Fibroblast of skin of abdomen (primary cell): ENCODE results near the gene PBX1.

Experiments
- DNase-seq: peaks from one replicate; pipeline ENCODE4 v3.0.0-alpha.2; 2013

PBX1 gene

DNA sequence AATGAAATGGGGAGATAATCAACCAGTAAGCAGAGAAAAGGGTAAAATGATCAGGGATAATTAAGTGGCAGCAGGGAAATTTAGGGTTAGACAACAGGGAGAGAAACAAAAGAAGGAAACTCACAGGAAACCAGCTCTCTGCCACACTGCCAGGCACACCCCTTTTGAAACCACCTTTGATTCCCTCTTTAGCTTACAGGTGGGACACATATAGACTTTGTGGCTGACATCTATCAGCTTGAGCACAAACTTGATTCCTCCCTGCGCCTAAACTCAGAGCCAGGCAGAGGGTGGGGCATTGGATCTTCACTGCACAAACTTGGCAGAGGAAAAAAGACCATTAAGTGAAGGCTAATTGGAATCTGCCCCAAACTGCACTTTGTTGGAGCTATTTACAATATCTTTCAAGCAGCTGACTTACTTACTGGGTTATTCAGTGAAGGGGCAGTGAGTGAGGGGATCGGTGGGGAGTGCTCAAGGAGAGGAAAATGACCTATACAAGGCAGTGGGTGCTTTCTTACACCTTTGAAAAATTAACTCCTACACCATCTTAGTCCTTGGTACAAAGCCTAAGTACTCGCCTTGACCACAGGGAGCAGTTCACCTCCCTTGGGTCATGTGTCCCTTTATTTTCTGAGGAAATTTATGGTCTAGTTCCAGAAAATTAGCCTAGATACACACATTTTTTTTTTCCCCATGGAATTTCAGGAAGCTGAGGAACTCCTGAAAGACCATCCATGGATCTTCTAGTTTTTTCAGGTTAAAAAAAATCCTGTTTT is 60.2 kb downstream of the PBX1 start:
- DNase-seq, result no peak

DNA sequence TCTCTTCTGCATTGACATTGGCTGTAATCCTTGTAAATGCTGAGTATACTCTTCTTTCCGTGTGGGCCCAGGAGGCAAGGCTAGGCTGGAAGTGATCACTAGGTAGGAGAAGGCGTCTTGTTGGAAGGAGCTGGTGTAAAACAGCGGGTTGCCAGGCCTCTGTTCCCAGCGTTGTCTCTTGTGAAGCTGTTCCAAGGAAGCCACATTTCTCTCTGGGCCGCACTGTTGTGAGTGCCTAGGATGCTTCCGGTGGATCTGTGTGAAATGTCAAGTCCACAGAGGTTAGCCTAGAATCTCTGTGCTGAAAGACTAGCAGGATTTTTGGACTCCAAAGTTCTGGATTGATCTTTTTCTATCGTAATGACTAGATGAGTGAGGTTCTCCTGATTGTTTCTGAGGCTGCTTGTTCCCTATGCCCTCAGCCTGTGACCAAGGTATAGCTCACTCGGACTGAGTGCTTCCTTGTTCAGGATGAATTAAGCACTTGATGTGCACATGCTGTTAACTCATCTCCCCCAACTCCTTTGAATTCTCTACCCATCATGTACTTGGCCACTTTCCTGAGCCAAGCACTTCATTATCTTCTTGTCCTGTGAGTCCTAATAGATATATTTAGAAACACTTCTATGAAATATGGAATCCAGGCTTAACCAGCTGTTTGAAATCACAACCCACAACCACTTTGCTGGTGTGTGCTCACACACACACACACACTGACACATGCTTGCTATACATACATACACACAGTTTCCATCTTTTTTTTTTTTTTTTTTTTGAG is 63.3 kb downstream of the PBX1 start:
- peak; percentile 37 for DNase-seq

DNA sequence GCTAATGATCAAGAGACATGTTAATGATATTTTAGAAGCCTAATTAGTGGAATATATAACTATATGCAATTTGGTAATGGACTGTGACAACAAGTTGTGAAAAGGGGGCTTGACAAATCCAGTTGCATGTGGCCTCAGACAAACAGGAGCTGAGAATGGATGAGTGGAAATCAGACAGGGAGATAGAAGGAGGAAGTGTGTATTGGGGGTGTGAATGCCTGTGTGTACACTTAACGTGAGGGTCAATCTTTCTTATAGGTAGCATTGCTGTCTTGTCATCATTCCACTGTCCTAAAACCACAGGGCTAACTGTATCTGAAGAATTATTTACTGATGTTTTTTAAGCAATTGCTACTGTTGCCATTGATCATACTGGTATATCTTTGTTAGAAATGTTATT is 64.8 kb downstream of the PBX1 start:
- no peak for DNase-seq

DNA sequence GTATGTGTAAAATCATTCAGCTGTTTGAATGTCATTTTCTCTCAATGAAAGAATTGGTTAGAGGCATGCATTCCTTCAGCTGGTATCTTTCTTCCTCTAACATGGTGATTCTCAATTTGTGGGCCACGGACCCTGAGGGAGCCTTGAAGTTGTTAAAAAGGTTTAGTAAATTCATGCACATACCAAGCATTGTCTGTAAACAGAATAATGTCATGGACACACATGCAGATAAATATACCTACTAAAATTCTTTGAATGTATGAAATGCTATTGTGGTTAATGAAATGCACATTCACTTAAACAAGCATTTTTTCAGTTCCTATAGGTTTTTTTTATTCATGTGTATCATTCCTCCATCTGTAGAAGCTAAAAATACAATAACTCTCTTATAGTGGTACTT is 65.4 kb downstream of the PBX1 start:
- peak; percentile 61 for DNase-seq

DNA sequence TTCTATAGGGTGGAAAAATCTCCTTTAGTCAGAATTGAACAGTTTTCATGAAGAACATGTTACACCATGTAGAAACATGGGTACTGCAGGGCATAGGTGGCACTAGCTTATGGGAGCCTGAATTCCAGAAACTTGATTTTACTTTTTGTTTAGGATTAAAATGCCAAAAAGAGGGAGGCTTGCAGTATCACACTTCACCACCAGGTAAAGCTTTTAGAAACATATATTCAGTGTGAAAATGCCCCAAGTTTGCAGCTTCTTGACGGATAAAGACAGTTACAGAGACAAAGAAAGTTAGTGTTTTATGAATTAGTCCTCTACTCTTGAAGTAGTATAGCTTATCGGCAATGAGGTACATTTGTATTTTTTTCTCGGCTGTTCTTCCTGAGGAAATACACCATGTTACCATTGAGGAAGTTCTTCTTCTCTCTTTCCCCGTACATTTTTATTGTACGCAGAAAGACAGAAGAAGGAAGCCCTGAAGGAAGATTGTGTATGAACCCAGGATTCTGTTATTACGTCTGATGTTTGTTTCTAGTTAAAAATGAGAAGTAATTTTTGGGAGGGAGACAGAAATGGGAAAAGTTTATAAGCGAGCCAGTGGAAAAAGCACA is 66.1 kb downstream of the PBX1 start:
- DNase-seq, result no peak

DNA sequence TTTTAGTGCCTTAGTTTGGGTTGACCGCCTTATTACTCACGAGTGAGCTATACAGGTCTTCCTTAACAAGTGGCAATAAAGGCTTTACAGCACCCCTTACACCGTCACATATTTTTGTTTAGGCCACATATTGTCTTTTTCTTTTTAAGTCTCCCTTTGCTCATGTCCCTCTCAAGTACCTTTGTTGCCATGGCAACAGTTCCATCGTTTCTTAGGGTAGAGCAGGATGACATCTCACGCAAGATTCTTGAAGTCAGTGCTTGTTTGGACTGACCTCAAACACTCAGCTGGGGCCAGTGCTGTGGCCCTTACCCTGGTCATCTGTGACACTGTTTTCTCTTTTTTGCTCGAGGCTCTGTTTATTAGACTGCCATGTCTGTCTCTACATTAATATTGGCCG is 69.8 kb downstream of the PBX1 start:
- DNase-seq, result no peak

DNA sequence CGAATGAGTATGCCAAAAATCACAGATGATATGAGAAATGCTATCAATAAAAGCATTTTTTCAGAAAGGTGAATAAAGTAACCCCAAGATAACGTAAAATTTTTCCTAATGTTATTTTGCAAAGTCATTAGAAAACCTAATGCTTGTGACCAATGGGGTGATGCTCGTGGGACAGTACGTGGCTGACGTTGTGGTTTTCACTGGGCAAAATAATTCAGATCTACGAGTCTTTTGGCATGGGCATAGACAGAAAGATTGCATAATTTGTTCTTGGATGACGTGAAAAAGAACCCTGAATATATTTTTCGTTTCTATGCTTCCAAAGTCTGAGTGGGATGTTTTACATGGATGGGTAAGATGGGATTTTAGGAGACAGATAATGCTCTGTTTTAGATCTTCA is 71.0 kb downstream of the PBX1 start:
- DNase-seq, result no peak

DNA sequence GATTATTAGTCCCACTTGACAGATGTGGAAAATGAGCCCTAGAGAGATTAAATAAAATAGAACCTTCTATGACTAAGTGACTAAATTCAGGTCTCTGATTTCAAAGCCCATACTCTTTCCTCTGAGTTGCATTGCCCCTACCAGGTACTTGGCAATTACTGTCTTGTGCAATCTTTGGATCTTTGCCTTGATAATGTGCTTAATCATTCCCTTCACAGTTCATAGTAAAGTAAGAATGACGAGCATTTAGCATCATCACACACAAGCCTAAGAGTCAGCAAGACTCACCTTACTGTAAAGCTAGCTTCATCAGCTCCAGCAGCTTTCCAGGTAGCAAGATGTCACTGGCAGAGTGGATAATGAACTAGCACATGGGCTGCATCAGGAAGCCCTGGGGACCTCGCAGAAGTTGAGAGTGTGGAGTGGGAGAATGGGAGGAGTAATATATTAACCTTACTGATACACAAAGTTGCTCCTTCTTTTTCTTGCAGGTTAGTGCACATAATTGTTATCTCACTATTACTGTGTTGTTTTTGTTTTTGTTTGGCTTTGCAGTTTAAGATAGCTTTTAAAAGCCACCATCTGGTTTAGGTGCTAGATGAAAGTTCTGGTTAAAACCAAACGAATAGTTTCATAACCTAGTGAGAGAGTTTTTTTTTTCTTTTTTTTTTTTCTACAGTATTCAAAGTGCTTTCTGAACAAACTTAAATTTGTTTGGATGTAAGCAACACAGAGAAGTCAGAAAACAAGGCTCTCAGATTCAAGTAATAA is 71.8 kb downstream of the PBX1 start:
- DNase-seq, result no peak

DNA sequence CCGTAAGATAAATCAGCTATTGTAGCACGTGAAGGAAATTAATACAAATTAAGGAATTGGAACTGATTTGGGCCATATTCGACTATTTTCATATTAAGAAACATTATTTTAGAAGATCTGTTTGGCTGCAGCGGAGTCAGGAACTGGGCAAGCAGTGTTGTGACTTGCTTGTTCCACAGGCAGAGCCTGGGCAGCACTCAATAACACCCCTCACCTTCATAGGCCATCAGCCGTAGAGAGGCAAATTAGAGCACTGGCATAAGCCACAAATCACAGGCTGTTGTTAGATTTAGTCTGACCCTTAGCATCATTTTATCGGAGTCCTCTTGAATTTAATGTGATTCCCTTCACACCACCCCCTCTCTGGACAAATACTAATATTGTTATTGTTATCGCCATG is 72.8 kb downstream of the PBX1 start:
- no peak for DNase-seq

DNA sequence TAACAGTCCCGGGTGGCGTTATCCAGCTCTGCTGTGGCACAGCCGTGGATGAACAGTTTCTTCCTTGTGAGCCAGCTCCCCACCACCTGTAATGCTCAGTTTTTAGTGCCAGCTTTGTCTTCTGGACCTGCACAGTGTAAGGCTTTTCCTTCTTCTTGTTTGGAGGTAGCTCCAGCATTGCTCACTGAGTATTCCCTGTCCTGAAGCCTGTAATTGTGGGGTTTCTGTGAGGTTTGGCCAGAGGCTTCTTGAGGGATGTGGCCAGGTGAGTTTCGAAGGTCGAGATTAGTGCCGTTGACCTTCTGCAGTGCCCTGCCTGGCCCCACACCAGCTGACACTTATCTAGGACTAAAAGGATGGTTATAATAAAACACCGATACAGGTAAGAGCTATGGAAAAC is 75.0 kb downstream of the PBX1 start:
- no peak for DNase-seq

DNA sequence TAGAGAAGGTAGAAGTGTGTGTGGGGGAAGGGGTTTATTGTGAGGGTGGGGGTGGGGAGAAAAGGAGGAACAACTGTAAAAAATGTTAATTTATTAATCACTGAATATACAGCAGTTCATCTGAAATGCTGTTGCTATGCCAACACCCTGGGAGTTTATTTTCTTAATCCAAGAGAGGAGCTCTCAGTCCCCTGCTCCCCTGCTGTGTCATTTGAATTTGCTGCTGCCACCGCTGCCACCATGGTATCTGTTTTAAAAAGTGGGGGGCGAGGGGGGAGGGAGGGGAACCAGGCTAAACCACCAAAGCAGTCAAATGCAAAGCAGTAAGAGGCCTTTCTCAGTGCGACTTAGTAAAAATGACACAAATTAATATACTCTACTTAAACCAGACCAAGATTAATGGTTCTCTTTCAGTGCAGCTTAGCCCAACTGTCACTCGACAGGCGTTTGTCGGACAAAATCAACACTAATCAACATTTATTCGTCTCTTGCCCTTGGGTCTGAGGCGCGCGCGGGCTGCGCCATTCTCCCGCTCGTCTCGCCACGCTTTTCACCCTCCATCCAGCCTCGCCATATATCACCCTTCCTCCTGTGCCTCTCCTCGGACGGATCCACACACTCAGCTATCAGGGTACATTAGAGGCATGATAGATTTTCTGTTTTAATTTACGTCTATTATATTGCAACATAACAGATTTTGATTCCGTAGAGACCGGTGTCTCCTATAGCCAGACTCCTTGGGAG is 76.2 kb downstream of the PBX1 start:
- DNase-seq, result no peak

DNA sequence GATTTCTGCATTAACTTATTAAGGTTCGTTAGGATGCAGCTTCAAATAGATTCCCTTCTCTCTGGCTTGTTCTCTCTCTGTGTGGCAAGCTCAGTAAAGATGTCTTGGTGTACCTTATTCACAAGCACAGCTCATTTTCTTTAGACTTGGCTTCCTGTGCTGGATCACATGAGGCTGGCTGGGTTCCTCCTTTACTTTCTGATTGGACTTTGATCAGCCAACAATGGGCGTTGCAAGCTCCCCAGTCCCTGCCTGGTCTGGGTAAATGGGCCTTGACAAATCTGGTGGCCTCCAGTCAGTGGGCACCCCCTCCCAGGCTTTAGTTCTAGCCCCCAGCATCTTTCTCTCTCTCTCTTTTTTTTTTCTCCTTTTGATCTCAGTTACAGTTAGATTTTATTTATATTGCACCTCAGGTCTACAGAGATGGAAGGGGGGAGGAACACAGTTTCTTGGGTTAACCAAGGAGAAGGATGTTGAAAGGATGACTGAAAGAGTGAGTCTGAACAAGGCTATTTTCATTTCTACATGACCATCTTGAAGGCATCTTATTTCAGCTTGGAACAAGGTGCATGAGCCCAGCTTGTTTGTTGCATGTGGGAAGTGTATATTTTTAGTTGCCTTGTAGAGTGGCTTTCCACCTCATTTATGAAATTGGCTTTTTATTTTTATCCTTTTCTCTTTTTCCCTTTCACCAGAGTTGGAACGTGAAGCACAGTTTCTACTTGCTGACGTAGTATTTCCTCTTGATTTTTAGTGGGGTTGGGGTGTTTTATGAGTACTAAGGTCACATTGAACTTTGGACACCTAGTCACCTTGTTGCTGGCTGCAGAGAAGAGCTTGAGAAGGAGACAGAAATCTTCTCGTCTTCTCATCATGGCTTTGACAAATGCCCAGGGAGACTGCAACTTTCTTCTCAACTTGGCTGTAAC is 77.1 kb downstream of the PBX1 start:
- DNase-seq, result no peak

DNA sequence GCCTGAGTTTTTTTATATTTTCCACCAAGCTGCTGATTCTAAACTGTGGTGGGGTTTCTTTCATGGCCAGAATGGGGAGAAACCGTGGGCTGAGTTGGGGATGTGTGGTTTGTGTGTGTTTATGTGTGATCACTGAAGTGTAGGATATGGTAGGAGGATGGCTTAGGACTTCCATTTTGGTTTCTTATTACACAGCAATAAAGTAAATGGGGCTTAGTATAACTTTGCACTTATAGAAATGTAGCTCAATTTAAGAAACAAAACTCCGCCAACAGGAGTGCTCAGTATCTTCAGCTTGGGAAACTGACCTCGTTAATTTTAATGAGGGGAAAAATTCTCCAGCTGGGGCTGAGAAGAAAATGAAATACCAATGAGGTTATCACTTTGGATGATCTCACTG is 77.8 kb downstream of the PBX1 start:
- no peak for DNase-seq

DNA sequence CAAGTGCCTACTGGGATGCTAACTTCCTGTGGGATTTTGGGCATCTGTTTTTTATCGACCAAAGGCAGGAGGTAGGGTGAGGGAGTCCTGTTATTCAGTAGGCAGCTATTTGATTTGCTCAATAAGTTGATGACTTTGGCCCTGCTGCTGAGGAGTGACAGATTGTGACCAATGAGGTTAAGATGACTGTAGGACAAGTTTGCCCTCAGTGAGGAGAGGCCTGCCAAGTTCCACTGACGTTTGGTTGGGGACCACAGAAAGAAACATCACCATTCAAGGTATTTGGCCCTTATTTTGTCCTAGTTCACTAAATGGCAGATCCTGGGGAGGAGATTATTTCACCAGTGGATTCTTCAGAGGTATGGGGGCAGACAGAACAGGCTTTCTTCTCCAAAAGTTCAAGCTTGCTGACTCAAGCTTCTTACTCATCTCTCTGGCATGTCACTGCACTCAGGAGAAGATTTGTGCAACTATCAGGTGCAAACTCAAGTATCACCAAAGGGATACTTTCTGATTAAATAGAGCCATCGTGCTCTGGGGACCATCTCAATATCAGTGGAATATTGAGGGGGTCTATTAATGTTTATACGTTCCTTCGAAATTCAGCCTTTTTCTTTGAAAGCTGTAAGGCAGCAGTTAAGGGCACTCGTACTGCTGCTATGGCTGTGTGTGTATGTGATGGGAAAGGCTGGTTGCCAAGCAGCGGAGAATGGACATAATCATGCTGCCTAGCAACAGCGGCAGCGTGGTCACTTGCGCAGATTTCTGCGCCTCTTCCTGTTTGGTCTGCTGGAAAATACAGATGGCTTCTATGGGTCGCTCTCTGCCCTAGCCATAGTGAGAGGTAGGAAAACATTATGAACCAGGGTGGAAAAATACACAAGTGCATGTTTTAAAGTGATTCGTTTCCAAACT is 78.7 kb downstream of the PBX1 start:
- peak; percentile 76 for DNase-seq

DNA sequence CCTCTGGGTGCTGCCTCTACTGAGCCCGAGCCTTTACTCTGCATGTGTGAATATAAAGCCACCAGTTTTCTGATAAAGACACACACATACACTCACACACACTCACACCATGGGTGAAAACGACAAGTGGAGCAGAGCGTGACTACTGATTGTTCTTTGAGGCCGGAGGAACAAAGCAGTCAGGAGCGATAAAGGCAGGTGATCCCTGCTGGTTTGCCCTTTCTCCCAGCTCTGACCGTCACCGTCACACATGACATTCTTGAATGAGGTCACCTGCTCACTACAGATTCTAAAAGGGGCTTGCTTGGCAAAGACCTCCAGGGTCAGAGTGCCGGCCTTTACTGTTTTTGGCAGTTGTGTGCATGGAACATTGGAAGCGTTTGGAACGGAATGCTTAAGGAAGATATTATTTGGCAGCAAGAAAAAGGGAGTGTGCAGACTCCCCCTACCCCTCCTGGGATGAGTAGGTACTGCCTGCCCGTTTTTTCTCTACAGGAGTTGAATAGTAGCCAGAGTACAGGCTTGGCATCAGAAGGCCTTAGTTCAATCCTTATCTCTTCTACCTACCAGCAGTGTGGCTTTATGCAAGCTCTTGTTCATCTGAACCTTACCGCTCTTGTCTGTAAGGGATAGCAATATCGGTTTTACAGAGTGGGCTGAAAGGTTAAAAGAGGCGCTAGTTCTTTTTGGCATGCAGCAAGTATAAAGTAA is 79.7 kb downstream of the PBX1 start:
- DNase-seq, result no peak

DNA sequence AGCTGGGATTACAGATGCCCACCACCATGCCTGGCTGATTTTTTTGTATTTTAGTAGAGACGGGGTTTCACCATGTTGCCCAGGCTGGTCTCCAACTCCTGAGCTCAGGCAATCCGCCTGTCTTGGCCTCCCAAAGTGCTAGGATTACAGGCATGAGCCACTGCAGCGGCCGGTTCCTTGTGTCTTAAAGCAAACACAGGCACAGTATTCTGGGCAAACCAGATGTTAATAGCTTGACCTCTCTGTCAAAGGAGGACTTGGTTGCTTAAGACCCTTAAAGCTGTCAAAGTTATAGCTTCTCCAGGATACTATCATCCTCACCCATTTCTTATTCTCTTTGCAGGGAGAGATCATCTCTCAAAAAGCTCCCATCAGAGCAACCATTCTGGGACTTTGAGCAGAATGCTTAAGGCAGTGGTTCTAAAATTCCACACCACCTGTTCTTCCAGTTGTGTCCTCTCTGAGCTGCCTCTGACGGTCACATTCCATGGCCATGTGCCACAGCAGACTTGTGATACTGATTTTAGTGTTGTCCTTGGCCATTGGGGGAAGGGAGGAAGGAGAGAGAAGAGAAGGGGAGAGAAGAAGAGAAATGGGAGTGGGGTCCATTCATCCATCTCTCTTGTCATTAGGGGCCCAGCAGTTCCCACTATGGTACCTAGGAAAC is 81.8 kb downstream of the PBX1 start:
- DNase-seq, result no peak

DNA sequence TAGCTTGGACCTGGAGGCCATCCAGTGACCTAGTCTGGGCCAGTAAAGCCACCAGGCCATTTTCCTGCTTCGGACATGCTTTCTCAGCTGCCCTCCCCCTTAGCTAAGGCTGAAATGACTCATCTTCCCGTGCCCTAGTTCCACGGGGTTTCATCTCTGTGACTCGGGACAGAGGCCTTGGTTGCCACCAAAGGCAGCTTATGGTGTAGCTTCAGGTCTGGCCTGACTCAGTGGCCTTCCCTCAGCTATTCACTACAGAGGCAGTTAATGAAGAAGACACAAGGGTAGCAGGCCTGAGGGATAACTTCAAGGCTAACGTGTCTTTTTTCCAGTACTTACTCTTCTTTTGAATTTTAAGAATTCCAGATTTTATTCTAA is 82.4 kb downstream of the PBX1 start:
- no peak for DNase-seq

DNA sequence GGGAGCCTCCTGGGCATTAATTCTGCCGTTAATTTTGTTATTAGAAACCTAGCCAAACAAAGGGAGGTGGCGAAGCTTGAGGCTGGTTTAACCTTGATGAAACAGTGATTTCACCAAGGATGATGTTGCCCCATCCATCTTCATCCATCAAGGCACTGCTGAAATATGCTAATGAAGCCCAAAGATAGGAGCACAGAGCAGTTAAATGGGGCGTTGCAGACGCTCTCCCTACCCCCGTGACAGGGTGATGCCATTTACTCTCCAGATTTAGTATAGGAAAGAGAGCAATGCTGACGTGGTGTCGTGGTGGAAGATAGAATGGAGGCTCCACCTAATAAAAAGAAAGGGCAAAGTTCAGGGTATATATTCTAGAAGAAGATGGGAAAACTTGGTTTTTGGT is 84.0 kb downstream of the PBX1 start:
- no peak for DNase-seq

DNA sequence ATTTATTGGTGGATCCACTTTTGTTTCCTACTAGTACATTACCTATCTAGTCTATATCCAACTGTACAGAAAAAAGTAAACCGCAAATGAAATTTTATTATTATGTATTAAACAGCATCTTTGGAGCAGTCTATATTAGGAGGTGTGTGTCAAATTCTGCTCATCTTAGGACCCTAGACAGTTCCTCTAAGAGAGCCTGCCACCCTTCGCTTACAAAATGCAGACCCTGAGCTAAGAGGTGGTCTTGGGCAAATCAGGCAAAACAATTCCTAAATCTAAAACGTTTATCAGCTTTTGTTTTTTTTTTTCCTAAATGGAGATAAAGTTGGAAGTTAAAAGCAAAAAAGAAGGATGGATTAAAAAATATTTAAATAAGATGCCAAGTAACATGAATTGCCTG is 85.3 kb downstream of the PBX1 start:
- no peak for DNase-seq
